Measurements from ENCODE around the gene METTL5. TPM values are rescaled to one million over a fixed set of nuclear protein-coding genes. Genes with fewer than 3 reads are reported as not detected.
"Not testable (repeated sequence)": the region's sequence is repeated elsewhere in the genome, so short reads cannot be mapped to it uniquely, and the experiment has no call there.

METTL5 gene
- total RNA-seq, 3 donors from 2014 or later: 33.3 to 60.3 (median 42.3) TPM

DNA sequence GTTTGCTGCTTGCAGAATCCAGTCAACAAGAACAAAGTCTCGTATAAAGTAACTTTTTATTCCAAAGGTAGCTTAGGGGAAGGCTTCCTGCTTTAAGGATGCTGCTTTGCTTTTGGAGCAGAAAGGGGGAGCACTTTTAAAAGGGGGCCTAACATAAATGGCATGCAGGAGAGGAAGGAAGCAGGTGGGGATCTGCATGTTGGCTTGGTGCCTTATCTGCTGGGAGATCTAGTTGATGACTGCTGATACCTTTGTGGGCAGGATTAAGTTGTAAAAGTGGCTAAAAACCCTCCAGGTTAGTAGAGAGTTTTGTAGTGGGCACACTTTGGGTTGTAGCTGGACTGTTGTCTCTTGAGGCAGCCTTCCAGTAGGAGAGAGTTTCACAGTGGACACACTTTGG lies 25.0 kb upstream of the METTL5 start:
- H3K4me1 ChIP-seq (ENCODE audit: low read depth): no peaks in the 10 kb centered on the region
- TF ChIP-seq, protein P1, sequence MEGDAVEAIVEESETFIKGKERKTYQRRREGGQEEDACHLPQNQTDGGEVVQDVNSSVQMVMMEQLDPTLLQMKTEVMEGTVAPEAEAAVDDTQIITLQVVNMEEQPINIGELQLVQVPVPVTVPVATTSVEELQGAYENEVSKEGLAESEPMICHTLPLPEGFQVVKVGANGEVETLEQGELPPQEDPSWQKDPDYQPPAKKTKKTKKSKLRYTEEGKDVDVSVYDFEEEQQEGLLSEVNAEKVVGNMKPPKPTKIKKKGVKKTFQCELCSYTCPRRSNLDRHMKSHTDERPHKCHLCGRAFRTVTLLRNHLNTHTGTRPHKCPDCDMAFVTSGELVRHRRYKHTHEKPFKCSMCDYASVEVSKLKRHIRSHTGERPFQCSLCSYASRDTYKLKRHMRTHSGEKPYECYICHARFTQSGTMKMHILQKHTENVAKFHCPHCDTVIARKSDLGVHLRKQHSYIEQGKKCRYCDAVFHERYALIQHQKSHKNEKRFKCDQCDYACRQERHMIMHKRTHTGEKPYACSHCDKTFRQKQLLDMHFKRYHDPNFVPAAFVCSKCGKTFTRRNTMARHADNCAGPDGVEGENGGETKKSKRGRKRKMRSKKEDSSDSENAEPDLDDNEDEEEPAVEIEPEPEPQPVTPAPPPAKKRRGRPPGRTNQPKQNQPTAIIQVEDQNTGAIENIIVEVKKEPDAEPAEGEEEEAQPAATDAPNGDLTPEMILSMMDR (IDR thresholded peaks at IDR 0.05): no peak
- intact Hi-C loops (cut with DNase I, micrococcal nuclease): no loop called here

DNA sequence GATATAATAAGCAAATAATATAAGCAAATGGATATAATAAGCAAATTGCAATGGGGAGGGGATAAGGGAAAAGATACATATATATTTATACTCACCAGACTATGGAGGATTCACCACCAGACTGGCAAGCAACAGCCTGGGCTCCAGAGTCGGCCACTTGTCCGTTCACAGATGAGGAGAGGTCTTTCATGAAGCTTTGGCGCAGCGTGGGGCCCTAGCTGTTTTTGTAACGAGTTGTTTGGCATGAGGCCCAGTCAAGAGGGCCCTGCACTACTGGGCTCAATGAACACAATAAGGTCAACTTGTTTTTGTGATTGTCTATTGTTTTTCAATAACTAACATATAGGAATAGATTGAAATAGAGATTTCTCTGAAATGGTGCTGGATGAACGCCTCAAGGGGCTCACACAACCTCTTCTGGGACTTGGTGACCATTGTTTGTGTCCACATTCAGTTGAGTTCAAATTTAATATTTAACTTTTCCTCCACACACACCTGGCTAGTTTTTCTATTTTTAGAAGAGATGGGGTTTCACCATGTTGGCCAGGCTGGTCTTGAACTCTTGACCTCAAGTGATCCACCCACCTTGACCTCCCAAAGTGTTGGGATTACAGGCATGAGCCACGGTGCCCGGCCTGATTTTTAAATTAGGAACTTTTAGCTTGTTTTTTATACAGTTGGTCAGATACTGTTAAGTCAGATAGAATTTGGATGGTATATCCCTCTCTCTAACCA lies 24.4 kb upstream of the METTL5 start:
- H3K9me3 ChIP-seq; DNase-seq; H3K4me1 ChIP-seq (ENCODE audit: low read depth); H3K36me3 ChIP-seq (ENCODE audit: low read depth); ATAC-seq; H3K4me3 ChIP-seq; intact Hi-C loops (cut with DNase I, micrococcal nuclease): not testable (repeated sequence)

More for the DNA sequence above, 25.0 kb upstream of the METTL5 start:
- Histone ChIP-seq H3K9me3 (no peaks in the 10 kb centered on the region), H3K36me3 (ENCODE audit: low read depth) (no peaks in the 10 kb centered on the region), H3K4me3 (no peak overlapping the region)
- ATAC-seq (no peak), DNase-seq (no peak)

DNA sequence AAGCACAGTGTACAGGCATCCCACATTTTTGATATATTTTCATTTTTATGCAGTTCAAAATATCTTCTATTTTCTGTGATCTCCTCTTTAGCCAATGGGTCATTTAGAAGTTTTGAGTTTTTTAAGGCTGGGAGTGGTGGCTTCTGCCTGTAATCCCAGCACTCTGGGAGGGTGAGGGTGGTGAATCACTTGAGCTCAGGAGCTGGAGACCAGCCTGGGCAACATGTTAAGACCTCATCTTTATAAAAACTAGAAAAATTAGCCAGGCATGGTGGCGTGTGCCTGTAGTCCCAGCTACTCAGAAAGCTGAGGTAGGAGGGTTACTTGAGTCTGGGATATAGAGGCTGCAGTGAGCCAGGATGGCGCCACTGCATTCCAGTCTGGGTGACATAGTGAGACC lies 20.3 kb upstream of the METTL5 start:
- TF ChIP-seq, protein P1 (IDR thresholded peaks at IDR 0.05): no peak
- Histone ChIP-seq H3K4me1 (ENCODE audit: low read depth) (no peaks in the 10 kb centered on the region), H3K4me3 (no peak overlapping the region), H3K9me3 (no peaks in the 10 kb centered on the region), H3K36me3 (ENCODE audit: low read depth) (no peaks in the 10 kb centered on the region)
- DNase-seq: no peak
- intact Hi-C loops (cut with DNase I, micrococcal nuclease): no loop called here
- no peak for ATAC-seq

DNA sequence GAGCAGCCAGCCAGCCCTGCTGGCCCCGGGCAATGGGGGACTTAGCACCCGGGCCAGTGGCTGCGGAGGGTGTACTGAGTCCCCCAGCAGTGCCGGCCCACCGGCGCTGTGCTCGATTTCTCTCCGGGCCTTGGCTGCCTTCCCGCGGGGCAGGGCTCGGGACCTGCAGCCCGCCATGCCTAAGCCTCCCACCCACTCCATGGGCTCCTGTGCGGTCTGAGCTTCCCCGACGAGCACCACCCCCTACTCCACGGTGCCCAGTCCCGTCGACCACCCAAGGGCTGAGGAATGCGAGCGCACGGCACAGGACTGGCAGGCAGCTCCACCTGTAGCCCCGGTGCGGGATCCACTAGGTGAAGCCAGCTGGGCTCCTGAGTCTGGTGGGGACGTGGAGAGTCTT lies 16.9 kb upstream of the METTL5 start:
- intact Hi-C loops (cut with DNase I, micrococcal nuclease); DNase-seq; H3K36me3 ChIP-seq (ENCODE audit: low read depth); H3K9me3 ChIP-seq; H3K4me1 ChIP-seq (ENCODE audit: low read depth); H3K4me3 ChIP-seq; ATAC-seq: not testable (repeated sequence)

DNA sequence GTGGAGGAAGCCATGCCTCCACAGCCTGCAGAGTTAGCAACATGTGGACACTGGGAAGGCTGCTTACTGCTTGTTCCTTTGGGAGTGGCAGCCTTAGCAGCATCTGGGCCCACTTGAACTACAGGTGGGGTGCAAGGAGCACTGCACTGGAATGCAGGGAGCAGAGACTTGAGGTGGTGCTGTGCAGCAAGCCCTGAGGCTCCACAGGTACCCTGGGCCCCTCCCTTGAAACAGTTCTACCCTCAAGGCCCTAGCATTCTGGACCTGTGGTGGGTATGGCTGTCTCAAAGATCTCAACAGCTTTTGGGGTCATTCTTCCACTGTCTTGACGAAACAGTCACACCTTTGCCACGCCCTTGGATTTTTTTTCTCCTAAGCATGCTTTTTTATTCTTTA lies 16.0 kb upstream of the METTL5 start:
- Histone ChIP-seq H3K4me3 (no peak overlapping the region), H3K9me3 (no peaks in the 10 kb centered on the region), H3K4me1 (ENCODE audit: low read depth) (peaks cover 3% of the 10 kb centered on the region), H3K36me3 (ENCODE audit: low read depth) (no peaks in the 10 kb centered on the region)
- TF ChIP-seq, protein P1 (IDR thresholded peaks at IDR 0.05): no peak
- ATAC-seq (no peak), DNase-seq (no peak)
- intact Hi-C loops (cut with DNase I, micrococcal nuclease): no loop called here

DNA sequence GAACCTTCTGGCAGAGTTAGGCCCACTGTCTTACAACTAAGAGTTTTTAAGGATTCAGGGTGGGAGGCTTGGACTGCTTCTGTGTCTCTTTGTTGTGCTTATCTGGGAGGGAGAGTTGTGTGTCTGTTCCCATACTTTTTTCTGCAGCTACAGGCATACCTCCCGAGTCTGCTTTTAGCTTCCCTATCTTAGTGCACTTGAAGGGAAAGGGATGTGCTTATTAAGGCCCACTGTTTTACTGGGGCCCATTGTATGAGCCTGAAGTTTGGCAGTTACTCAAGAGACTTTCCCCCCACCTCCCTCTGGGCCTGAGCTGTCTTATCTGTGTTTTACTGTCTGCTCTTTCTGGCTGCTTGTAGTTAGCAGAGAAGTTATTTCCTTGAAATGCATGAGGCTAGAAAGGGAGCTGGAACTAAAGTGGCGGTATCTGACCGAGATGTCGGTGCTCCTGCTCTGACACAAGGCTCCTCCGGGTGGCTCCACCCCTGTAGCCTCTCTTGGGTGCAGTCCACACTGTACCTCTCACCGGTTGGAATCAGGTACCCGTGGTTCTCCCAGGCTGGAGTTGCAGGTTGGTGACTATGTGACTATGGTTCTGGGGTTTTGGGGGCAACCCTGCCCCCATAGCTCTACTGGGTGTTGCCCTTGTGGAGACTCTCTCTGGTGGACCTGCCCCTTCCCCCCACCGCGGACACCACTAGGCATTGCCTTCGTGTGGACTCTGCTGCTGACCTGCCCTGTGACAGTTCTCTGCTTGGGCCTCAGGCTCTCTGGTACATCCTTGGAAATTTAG lies 15.4 kb upstream of the METTL5 start:
- peak; percentile 63 for ATAC-seq
- no peak overlapping the region for H3K4me3 ChIP-seq
- DNase-seq: no peak
- H3K9me3 ChIP-seq: no peaks in the 10 kb centered on the region
- TF ChIP-seq, protein P1 (IDR thresholded peaks at IDR 0.05): no peak
- peaks cover 3% of the 10 kb centered on the region for H3K4me1 ChIP-seq (ENCODE audit: low read depth)
- no peaks in the 10 kb centered on the region for H3K36me3 ChIP-seq (ENCODE audit: low read depth)
- intact Hi-C loops (cut with DNase I, micrococcal nuclease): loop anchor here in 1 of 2 donors (10.0 kb wide), 1 partner anchor 85 kb away; no protein-coding TSS in a partner anchor

All from mucosa of descending colon (tissue), 3 donors.